IPS-NIHi7 (cell line): Measurements from ENCODE around the gene THAP3.
"Not testable (repeated sequence)": the region's sequence is repeated elsewhere in the genome, so short reads cannot be mapped to it uniquely, and the experiment has no call there.

ENCODE experiments used
- DNase-seq: peaks from one replicate; pipeline ENCODE4 v3.0.0; 2012; ENCODE audit warnings: mixed read lengths; ENCODE audit errors: extremely low spot score

Gene THAP3

DNA sequence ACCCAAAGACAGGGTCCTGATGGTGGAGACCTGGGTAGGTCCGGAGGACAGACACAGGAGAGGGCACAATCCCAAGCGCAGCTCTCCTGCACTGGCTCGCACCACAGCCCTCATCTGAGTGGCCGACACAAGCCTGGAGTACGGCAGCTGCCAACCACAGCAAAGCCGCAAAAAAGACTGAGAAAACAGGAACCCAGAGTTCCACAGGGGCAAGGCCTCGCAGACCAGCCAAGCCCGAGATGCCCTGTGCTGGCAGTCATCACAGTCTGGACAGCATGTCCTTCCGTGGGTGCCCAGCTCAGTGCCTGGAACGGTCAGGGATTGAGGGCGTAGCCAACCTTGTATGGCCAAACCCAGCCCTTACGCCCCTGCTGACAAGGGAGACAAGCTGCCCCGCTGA lies 33.4 kb upstream of the THAP3 start:
- no peak for DNase-seq

DNA sequence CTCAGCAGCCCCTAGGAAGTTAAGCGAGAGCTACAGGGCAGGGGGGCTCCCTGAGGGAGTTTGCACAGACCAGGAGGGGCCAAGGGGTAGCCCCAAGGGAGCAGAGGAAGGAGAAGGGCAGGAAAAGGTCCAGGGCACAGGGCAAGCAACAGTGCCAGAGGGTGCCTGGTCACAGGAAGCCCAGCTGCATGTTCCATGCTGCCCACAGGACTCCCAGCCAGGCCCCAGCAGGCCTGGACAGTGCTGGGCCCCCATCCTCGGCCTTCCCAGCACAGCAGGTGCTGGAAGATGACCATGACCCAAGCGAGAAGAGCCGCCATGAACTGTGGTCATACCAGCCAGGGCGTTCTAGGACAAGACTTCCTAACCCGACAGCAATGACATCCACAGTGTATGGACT lies 33.0 kb upstream of the THAP3 start:
- DNase-seq = no peak

DNA sequence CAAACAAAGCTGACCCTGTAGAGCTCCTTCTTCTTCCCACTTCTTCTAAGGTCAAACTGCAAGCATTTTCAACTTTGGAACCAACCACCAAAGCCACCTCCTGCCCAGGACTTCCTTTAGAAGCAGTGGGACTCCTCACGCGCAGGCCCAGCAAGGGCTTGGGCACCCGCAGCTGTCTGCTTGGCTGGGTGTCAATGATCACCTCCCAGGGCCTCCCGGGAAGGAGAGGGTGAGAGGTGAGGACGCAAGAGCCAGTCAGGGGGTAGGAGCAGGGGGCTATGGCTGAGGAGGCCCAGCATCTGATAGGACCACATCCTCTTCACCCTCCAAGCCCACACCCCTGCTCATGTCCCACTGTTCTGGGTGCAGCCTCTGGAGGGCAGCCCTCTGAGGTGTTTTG lies 32.2 kb upstream of the THAP3 start:
- DNase-seq = no peak

- DNase-seq = no peak
Measured at GRCh38 chr1:6592865-6593593, 31.6 kb upstream of the THAP3 start.

DNA sequence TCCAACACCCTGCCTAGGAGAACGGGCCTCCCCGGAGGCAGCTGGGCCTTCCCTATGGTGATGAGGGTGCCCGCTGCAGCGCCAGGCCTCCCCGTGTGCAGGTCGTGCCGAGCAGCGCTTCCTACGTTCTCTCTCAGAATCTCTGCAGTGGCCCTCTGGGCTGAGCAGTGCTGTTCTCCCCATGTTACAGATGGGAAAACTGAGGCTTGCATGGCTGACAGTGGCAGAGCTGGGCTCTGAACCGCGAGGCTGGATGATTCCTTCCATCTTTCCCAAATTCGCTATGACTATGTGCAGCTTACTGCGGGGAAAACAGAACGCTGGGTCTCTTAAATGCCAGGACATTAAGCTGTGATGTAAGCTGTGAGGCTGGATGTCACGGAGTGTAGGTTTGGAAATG lies 30.9 kb upstream of the THAP3 start:
- DNase-seq = no peak

DNA sequence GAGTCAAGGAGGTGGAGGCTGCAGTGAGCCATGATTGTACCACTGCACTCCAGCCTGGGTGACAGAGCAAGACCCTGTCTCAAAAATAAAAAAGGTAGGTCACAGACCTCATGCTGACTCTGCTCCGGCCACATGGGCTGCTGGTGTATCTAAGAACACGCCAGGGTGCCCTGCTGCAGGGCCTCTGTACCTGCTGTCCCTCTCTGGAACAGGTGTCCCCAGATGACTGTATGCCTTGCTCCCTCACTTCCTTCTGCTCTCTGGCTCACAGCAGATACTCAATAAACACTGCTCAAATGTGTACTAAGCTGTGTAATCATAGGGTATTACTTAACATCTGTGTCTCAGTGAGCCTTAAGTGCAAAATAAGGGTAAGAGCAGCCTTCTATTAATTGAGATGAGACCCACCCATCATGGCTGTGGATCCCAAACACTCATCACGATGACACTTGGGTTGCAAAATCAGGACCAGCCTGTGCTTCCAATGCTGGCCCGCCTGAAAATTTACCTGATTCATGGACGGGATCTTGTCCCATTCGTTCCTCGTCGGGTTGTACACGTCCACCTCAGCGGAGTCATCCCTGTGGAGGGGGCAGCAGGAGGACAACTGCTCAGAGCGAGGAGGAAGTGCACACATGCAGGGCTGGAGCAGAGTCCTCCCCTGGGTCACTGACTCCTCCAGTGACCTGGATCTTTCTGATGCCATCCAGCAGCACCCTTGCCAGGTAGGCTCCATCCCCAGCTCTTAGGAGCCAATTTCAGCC lies 29.5 kb upstream of the THAP3 start:
- DNase-seq = no peak

DNA sequence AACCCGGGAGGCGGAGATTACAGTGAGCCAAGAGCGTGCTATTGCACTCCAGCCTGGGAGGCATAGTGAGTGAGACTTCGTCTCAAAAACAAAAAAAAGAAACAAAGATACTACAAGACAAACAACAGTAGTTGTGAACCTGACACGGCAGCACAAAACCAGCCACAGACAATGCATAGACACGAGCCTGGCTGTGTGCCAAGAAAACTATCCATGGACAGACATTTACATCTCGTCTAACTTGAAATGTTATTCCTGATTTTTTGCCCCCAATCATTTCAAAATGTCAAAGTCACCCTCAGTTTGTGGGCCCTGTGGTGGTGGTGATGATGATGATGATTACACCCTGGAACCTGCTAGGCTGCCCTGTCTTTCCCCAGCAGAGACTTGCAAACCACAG lies 28.3 kb upstream of the THAP3 start:
- no peak for DNase-seq

DNA sequence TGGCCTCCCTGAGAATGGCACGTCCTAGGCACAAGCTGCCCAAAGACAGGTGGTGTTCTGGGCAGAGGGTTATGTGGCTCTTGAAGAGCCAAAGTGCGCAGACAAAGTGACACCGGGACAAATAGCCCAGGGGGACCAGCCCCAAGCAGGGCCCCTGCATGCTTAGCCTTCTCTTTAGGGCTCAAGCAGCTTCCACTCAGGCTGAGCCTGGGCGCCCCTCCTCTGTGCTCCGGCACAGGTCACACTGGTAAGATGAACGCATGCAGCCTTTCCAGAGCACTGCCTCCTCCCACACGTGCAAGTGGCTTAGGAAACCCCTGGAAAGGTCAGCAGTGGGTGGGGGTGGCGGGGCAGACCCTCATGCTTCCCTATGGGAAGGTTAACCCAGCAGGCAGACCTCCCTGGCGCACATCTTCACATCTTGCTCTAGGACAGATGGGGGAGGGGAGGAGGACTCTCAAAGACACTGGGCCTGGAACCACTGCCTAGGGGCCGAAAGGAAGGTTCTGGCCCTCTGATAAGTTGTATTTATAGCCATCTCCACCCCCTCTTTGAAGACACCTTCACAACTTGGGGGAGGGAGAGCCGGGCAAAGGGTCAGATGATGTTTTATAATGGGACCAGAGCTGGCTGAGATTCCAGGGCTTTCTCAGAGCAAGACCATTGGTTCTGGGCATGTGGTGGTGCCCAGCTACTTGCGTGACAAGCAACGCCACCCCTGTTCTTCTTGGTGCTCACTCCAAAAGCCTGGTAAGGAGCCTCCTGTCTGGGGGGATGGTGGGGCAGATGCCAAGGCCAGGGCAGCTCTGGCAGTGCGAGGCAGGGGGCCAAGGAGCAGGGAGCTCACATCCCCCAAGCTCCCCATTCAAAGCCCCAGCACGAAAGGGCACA lies 27.5 kb upstream of the THAP3 start:
- DNase-seq = no peak

- DNase-seq = no peak
Measured at GRCh38 chr1:6597777-6598131, 26.9 kb upstream of the THAP3 start.

DNA sequence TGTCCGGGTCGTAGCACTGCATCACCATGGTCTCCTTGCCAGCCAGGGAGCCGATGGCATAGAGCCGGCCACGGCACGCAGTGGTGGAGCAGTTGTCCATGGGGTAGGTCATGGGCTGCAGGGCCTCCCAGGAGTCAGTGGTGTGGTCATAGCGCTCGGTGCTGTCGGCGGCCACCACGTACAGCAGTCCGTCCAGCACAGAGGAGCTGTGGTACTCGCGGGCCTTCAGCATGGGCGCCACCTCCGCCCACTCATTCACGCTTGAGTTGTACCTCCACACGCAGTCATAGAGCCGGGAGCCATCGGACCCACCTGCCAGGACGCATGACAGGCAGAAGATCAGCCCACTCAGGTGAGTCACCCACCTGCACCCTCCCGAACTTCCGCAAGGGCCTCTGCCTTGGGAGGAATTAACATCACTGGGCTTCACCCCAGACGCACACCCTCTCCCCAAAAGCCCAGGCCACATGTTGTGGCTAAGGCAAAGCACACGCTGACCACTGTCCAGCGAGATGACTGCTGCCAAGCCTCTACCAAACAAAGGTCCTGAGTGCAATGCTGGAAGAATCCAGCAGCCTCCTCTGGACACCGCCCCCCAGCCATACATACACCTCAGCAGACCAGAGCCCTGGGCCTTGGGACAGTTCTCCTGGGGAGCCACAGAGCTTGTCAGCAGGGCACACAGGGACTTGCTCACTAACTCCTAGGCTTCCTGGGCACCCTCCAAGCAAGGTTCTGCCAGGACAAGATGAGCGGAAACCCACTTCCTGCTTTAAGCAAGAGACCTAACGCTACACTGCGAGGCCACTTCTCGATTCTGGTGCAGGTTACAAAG lies 25.3 kb upstream of the THAP3 start:
- DNase-seq = no peak

DNA sequence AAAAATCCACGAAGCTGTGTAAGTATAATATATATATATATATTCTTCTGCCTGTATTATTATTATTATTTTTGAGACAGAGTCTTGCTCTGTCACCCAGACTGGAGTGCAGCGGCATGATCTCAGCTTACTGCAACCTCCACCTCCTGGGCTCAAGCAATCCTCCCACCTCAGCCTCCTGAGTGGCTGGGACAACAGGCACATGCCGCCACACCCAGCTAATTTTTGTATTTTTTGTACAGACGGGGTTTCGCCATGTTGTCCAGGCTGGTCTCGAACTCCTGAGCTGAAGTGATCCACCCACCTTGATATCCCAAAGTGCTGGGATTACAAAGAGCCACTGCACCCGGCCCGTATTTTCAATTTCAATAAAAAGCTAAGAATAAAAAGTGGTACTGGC lies 24.7 kb upstream of the THAP3 start:
- not testable (repeated sequence) for DNase-seq

DNA sequence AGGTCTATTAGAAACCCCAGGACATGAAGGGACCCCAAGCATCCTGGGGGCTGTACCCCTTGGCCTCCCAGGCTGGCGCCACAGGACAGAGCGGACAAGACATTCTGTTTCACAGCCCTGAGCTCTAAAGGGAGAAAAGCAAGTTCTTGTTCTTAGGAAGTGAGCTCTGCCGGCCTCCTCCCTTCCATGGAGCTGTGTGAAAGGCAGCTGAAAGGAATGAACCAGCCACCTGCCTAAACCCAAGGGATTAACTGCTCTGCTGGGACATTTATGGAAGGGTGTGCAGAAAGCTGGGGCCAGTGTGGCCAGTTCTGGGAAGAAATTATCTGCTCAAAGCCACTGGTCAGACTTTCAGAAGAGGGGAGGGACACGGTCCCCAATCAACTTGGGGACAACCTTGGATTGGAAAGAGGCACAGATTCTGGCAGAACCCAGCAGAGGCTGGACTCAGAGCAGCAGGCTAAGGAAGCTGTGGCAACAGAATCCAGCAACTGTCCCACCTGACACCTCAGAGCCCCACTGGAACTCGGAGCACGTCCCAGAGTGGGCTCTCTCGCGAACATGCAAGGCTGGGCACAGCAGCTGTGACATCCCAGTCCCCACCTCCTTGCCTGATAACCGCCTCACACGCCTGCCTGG lies 24.1 kb upstream of the THAP3 start:
- DNase-seq = no peak

DNA sequence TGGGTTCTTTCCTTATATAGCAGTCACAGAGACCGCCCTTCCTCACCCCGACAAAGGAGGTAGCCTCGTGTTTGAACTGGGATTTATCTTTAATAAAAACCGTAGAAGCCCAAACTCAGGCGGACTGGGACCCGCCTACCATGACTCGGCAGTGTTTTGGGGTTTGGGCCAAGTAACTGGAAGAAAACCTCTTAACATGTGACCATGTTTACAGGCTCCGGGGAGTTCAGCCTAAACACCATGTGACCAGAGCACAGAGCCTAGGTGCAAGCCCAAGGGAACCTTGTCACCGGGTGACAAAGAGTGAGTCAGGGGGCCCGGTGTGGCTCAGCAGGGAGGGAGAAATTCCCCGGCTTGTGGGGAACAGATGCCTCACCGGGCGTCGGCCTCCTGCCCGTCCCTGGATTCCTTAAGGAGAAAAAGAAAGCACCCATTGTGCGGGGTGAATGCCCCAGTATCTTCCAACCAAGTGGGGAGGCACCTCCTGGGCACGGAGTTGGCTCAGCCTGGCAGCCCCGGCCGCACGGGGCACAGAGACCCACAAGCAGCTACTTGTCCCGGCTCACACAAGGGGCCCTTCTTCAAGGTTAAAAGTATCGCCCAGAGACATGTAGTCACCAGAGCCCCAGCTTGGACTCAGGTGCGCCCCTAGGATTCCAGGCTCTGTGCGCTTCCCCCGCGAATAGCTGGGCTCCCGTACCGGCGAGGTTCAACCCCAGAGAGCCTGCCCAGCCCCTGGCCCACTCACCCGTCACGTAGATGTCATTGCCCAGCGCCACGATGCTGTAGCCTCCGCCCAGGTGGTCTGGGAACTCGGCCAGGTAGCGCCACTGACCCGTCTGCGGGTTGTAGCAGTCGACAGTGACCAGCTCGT lies 23.4 kb upstream of the THAP3 start:
- peak; percentile 52 for DNase-seq

DNA sequence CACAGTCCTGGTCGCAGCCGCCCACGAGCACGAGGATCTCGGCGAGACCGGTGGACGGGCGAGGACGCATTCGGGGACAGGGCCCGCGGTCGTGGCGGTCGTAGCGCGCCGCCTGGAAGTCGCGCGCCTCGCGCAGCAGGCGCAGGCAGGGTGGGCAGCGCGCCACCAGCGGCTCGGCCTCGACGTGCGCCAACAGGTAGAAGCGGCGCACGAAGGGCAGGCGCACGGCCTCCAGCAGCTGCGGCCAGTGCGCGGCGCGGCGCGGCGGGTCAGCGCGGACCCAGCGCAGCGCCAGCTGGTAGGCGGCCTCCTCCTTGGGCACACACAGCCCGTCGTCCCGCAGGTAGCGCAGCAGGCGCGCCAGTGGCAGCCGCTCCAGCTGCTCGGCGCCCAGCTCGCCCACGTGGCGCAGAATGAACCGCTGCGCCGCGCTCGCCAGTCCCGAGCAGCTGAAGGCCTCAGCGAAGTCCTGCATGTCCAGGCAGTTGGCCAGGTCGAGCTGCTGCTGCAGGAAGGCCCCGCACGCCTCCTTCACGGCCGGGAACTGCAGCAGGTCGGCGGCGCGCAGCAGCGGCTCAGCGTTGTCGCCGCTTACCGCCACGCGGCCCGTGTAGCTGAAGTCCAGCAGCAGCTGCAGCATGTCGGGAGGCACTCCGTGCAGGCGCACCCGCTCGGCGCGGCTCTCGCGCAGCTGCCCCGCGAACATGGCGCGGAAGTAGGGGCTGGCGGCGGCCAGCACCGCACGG lies 22.6 kb upstream of the THAP3 start:
- no peak for DNase-seq

GRCh38 chr1:6602669-6603237 lies 21.9 kb upstream of the THAP3 start, which contains the start of gene KLHL21:
TSS of gene KLHL21 (minus strand) at chr1:6602869. CDS start at chr1:6602817, 52 bp downstream.
- peak; percentile 88 for DNase-seq

DNA sequence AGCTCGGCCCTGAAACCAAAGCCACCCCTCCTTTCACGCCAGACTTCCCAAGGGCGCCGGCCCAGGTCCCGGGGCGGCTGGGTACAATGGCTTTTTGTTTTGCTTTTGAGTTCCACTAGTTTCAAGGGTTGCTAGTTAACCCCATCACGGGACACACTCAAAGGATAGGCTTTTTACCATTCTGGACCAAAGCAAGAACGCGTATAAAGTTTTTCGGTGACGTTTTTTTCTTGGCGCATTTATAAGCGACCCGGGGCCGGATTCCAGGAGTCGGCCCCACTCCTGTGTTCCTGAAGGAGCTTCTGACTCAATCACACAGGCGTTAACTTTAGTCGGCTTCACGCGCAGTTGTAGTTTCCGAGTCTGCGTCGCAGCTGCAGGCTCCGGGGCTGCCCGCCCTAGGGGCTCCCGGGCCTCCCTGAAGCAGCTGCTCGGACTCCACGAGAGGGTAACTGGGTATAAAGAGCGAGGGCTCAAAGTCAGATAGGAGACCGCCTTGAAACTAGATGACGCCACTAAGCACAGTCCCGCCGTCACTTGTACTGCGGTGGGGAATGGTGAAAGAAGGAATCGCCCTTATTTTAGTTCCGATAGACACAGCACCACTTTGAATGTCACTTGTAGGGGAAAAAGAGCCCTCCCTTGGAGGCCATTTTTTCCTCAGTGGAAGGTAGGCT lies 21.3 kb upstream of the THAP3 start:
- no peak for DNase-seq

- peak; percentile 69 for DNase-seq
Measured at GRCh38 chr1:6603915-6604558, 20.6 kb upstream of the THAP3 start.
